ENCODE results near the gene CCDC150. TPM values are rescaled to one million over a fixed set of nuclear protein-coding genes. Genes with fewer than 3 reads are reported as not detected.

CCDC150 gene
- total and polyA plus RNA-seq, 2 of the 8 experiments (the other 6 are each of a cell fraction or from before 2014, with no cell fraction given): 8.3 to 31.9 TPM

GRCh38 chr2:196652869-196653268, 13.4 kb downstream of the CCDC150 start:
- Histone ChIP-seq H3K14ac (ENCODE audit: insufficient read length) (no peak overlapping the region), H3K9ac (replicated peaks in 1 of 4; ENCODE audit: extremely low read depth in 1 of 4, low read depth in 3 of 4, low read length in 3 of 4) (no peak overlapping the region), H2BK12ac (ENCODE audit: low read depth, low read length) (no peak overlapping the region), H4K8ac (ENCODE audit: extremely low read depth, insufficient read depth, low read length) (no peak overlapping the region), H3K56ac (replicated peaks; ENCODE audit: insufficient read length, low read depth, low read length) (no peak overlapping the region), H4K5ac (ENCODE audit: insufficient read length, low read depth, low read length) (no peak overlapping the region), H3K79me2 (ENCODE audit: control insufficient read depth in 1 of 2, insufficient read depth in 2 of 2, low read length in 2 of 2) (peaks cover 5 to 86% of the 10 kb centered on the region in 2 experiments; a peak in 3 of 4 replicates), H3K4me1 (replicated peaks in 1 of 4; ENCODE audit: control insufficient read depth in 3 of 4, insufficient read depth in 4 of 4, low read length in 3 of 4) (no peaks in the 10 kb centered on the region; a peak in 1 of 7 replicates), H2BK15ac (ENCODE audit: low read length) (no peak overlapping the region), H2BK20ac (ENCODE audit: low read length) (no peak overlapping the region), H2BK120ac (replicated peaks; ENCODE audit: low read depth, low read length) (no peak overlapping the region), H3K27me3 (replicated peaks in 1 of 4; ENCODE audit: control insufficient read depth in 3 of 4, extremely low read depth in 1 of 4, insufficient read depth in 3 of 4, low read length in 3 of 4) (no peaks in the 10 kb centered on the region), H2BK5ac (ENCODE audit: low read depth, low read length) (no peak overlapping the region), H3K23ac (ENCODE audit: insufficient read length) (no peak overlapping the region), H4K91ac (replicated peaks; ENCODE audit: insufficient read length, low read length) (no peak overlapping the region), H3K9me3 (ENCODE audit: insufficient read depth in 2 of 2, low read depth in 1 of 2, low read length in 1 of 2) (peaks cover 51 to 52% of the 10 kb centered on the region in 2 experiments), H3K23me2 (ENCODE audit: low read depth, low read length) (no peaks in the 10 kb centered on the region), H3K79me1 (ENCODE audit: low read depth, low read length) (peaks cover 3% of the 10 kb centered on the region; the same call in 1 of the 2 replicates), H3K18ac (ENCODE audit: extremely low read depth, low read length) (no peak overlapping the region), H4K20me1 (replicated peaks in 1 of 2; ENCODE audit: control insufficient read depth in 1 of 2, insufficient read depth in 2 of 2, low read length in 2 of 2) (no peaks in the 10 kb centered on the region), H2AFZ (ENCODE audit: low read length) (no peak overlapping the region), H3K27ac (ENCODE audit: low read depth, low read length) (no peak overlapping the region), H3K36me3 (ENCODE audit: control insufficient read depth in 2 of 4, insufficient read depth in 4 of 4, low read length in 3 of 4) (peaks cover 0 to 50% (median 27%) of the 10 kb centered on the region in 4 experiments; a peak in 6 of 8 replicates), H2AK5ac (ENCODE audit: low read depth, low read length) (no peak overlapping the region), H3K4me3 (ENCODE audit: extremely low read depth in 1 of 4, insufficient read depth in 2 of 4, low read depth in 3 of 4, low read length in 4 of 4) (no peak overlapping the region; a peak in 1 of 8 replicates), H3K4ac (replicated peaks; ENCODE audit: insufficient read length, low read depth, low read length) (no peak overlapping the region), H3K4me2 (ENCODE audit: insufficient read depth in 1 of 2, low read depth in 2 of 2, low read length in 2 of 2) (no peak overlapping the region)
- FAIRE-seq (no peak), DNase-seq (ENCODE audit: low read depth in 1 of 2, low spot score in 2 of 2) (no peak)
- ChIA-PET CTCF (ENCODE audit: partially characterized antibody) (interaction anchor here (0.6 to 1.6 kb wide), 4 partner anchors 9 to 224 kb away, joined by 3 read pairs; partner anchors contain the start of gene CCDC150), POLR2A (ENCODE audit: partially characterized antibody) (interaction anchor here (0.8 to 1.4 kb wide), 2 partner anchors 9 to 13 kb away, joined by 3 to 4 read pairs; partner anchors contain the start of gene CCDC150)
- WGBS, 2 experiments (ENCODE audit: extremely low coverage in 1 of 2, insufficient coverage in 1 of 2, insufficient read length in 1 of 2, insufficient replicate concordance in 2 of 2, low coverage in 1 of 2, low lambda C conversion rate in 2 of 2, missing lambda C conversion rate in 1 of 2): 94% methylated on average over 1 of the region's 1 CpG; no CpG with 5 or more reads in 1 of the 2 experiments
- no peak for TF ChIP-seq PHF8 (conservative IDR thresholded peaks at IDR 0.05; ENCODE audit: low read depth, low read length)
